Astrocyte of the spinal cord (primary cell): ENCODE data around the gene TBC1D14.
A peak's percentile ranks its signal among the peaks of the same experiment; 100 is the strongest.

Source experiments
- DNase-seq: peaks from one replicate; pipeline ENCODE4 v3.0.0; 2011; ENCODE audit warnings: low read depth, low spot score
- H3K4me3 ChIP-seq: 2 replicates; pipeline ENCODE4 v1.5.1; 2011; ENCODE audit warnings: low read depth, mild to moderate bottlenecking, low read length, moderate library complexity
- in situ Hi-C: cut with HindIII; loops from 2 replicates; pipeline ENCODE4 v1.10.0; 2017; ENCODE audit warnings: low sequenced_read_pairs
- TF ChIP-seq, protein P1 (sequence below): IDR thresholded peaks from 2 replicates; pipeline ENCODE4 v1.5.1; 2012; ENCODE audit warnings: low read depth, mild to moderate bottlenecking, low read length, inconsistent platforms

TBC1D14 gene

DNA sequence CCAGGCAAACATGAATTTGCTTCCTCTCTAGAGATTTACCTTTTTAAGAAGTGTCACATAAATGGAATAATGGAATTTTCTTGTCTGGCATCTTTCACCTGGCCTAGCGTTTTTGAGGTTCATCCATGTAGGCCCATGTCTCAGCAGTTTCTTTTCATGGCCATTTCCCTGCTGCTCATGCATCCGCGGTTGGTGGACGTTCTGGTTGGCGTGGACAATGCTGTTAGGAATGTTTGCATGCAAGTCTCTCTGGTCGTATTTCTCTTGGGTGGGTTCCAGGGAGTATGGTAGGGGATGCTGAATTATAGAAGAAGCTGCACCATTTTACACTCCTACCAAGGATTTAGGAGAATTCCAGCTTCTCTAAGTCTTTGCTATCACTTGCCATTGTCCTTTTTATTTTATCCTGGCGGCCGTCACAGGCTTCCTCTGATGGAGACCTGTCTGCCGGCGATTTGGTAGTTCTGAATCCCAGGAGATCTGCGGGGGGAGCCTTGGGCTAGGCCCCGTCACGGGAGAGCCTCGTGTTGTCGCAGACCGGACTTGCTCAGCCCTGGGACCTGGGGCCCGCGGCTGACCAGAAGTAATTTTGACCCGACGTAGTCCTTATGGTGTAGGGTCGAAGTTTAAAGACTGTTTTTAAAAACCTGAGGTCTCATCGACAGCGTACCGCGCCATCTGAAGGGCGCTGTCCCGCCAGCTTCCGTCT is 76.6 kb downstream of the TBC1D14 start:
- peak; percentile 80 for DNase-seq
- peak overlapping the region; percentile 82 for H3K4me3 ChIP-seq
- in situ Hi-C loops: no loop called here
- TF ChIP-seq, protein P1, sequence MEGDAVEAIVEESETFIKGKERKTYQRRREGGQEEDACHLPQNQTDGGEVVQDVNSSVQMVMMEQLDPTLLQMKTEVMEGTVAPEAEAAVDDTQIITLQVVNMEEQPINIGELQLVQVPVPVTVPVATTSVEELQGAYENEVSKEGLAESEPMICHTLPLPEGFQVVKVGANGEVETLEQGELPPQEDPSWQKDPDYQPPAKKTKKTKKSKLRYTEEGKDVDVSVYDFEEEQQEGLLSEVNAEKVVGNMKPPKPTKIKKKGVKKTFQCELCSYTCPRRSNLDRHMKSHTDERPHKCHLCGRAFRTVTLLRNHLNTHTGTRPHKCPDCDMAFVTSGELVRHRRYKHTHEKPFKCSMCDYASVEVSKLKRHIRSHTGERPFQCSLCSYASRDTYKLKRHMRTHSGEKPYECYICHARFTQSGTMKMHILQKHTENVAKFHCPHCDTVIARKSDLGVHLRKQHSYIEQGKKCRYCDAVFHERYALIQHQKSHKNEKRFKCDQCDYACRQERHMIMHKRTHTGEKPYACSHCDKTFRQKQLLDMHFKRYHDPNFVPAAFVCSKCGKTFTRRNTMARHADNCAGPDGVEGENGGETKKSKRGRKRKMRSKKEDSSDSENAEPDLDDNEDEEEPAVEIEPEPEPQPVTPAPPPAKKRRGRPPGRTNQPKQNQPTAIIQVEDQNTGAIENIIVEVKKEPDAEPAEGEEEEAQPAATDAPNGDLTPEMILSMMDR: no peak

DNA sequence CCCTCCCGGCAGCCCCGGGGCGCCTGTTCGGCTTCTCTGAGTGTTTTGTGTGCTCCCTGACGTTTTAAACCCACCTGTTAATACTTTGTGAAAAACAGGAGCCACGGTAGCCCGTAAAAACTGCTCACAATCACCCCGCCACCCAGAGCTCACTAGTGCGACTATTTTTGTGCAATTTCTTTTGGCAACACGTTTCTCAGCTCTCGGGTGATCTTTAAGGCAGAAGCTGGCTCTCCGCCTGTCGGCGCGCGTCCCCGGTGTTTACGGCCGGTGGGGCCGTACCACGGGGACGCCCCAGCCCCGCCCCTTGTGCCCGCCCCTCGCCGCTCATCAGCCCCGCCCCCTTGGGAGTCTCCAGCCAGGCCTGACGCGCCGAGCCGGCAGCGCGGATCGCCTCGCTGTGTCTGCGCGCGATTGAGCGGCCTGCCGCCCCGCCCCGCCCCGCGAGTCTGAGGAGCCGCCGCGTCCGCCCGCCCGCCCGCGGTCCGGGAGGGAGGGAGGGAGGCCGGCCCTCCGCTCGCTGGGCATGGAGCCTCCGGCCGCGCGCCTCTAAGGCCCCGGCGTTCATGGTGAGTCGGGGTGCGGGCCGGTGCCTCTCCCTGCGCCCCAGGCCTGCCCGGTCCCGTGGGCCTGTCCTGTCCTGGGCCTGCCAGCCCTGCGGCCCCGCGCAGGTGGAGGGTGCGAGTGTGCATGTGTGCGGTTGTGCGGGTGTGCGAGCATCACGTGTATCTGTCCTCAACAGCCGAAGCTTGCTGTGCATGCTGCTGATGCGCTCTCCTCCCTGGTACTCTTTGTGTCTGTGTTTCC is 77.4 kb downstream of the TBC1D14 start:
- peak overlapping the region; percentile 82 for H3K4me3 ChIP-seq
- in situ Hi-C loops: no loop called here
- TF ChIP-seq, protein P1: no peak
- DNase-seq: peak; percentile 95

DNA sequence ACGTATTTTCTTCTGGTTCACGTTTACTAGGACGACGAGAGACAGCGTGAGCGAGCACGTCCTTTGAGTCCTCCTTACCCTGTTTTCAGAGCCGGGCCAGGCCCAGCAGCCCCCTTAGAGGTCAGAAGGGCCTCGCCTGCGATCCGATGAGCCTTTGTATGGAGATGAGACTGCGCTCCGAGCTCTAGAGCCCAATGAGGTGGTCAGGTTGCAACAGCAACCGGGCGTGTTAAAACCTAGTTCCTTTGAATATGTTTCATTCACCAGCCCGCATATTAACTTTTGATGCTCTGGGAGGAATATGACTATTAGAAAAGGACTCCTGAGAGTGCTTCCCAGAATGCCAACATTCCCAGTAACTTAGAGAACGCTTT is 77.9 kb downstream of the TBC1D14 start:
- in situ Hi-C loops: no loop called here
- H3K4me3 ChIP-seq: peak overlapping the region; percentile 62
- TF ChIP-seq, protein P1: no peak

DNA sequence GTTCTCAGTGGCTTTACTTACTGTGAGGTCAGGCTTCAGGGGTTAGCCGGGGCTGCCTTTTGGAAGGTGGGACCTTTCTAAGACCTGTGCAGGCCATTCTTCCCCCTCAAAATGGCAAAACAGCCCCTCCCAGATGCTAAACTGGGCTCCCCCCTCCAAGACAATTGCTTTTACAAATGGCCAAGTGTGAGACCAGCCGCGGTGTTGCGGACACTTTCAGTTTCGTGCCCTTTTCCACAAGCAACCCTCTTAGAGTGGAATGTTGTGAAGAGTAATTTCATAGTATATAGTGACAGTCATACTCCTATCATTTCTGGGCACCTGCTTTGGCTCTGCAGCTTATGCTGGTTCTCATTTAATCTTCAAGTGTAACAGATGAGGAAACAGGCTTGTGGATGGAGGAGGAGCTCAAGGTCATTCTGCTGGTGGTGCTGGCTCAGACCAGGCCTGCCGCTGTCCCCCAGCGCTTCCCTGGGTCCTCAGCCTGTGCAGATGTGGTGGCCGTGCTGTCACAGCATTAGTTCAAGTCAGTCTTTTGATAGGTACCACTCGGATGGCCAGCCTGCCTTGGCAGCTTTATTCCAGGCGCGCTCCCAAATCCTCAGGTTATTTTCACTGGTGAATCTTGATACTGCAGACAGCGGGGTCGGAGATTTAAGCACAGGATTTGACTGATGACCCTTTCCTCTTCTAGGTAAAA is 78.5 kb downstream of the TBC1D14 start:
- no peak for DNase-seq
- H3K4me3 ChIP-seq: peak overlapping the region; percentile 62
- TF ChIP-seq, protein P1: no peak
- in situ Hi-C loops: no loop called here

More for the DNA sequence above, 77.9 kb downstream of the TBC1D14 start:
- no peak for DNase-seq

DNA sequence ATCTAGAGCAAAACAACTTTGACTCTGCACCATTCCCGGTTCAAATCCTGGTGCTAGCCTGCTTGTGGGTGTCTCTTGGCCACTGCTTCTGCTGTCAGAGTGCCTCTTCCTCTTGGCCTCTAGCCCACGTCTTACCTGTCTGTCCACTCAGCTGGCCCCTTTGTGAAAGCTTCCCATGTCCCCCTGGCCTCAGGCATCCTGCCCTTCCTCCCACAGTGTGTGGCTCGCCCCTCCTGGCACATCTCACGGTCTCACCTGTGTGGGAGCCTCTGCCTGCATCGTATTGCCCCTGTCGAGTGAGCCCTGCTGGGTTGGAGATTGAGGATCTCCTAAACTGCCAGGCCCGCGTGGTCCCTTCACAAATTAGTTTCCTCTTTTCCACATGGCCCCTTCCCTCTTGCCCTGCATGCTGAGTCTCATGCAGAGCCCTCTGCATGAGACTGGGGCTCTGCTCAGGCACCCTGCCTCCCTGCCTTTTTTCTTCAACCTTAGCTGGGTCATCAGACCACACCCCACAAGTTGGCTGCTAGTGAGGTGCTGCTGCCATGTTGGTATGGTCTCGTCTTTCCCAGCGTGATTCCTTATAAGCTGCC is 79.8 kb downstream of the TBC1D14 start:
- DNase-seq: no peak
- H3K4me3 ChIP-seq: no peak overlapping the region
- in situ Hi-C loops: no loop called here
- TF ChIP-seq, protein P1: no peak

DNA sequence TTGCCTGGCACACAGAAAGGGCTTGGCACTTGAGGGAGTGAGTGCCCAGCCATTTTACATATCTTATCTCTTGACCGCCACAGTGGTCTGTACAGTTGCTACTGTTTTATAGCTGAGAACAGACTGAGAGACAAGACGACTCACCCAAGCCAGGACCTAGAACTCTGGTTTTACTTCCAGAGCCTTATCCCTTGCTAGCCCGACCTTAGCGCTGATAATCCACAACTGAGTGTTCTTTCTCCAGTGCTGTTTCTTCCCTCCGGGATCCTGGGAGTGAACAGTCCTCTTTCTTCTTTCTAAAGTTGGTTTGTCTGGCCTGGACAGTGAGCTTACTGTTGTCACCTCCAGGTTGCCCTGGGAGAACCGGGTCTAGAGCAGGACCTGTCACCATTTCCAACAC is 81.0 kb downstream of the TBC1D14 start:
- DNase-seq: no peak
- no peak overlapping the region for H3K4me3 ChIP-seq
- TF ChIP-seq, protein P1: no peak
- in situ Hi-C loops: no loop called here
